Measurements from ENCODE around the gene RPL28.

Gene RPL28

GRCh38 chr19:55362990-55363716 is 22.6 kb upstream of the RPL28 start, which contains the start of gene GARIN5B:
Gene GARIN5B, minus strand, starts transcription at chr19:55363260. Its CDS starts 194 bp downstream, at chr19:55363066.
- no peak for DNase-seq
- H3K36me3 ChIP-seq (ENCODE audit: insufficient read depth, low read length) = no peaks in the 10 kb centered on the region
- no peaks in the 10 kb centered on the region for H3K9me3 ChIP-seq (ENCODE audit: insufficient read depth, low read length, severe bottlenecking)
- no peak within 1 kb of the TSS for H3K4me2 ChIP-seq (ENCODE audit: insufficient read depth, low read length)
- H4K20me1 ChIP-seq (ENCODE audit: insufficient read depth, low read length) = no peaks in the 10 kb centered on the region
- H3K27ac ChIP-seq (ENCODE audit: low read length) = no peak within 1 kb of the TSS
- no peak within 1 kb of the TSS for H3K9ac ChIP-seq (ENCODE audit: low read depth, low read length)
- no peaks in the 10 kb centered on the region for H3K27me3 ChIP-seq (ENCODE audit: insufficient read depth, low read length, poor library complexity)
- no peaks in the 10 kb centered on the region for H3K4me1 ChIP-seq (ENCODE audit: insufficient read depth, low read length)
- no peak within 1 kb of the TSS for H2AFZ ChIP-seq (ENCODE audit: low read depth, low read length)
- TF ChIP-seq EZH2 (IDR thresholded peaks at IDR 0.05; ENCODE audit: borderline replicate concordance, low read depth, low read length, severe bottlenecking) = no peak
- no peaks in the 10 kb centered on the region for H3K79me2 ChIP-seq (ENCODE audit: insufficient read depth, low read length)
- ATAC-seq (ENCODE audit: insufficient read depth, low read depth) = no peak
- H3K4me3 ChIP-seq (ENCODE audit: low read depth in 1 of 2, low read length in 2 of 2) = no peak within 1 kb of the TSS

- H3K4me1 ChIP-seq (ENCODE audit: insufficient read depth, low read length) = no peaks in the 10 kb centered on the region
- no peak overlapping the region for H3K4me3 ChIP-seq (ENCODE audit: low read depth in 1 of 2, low read length in 2 of 2)
- H3K36me3 ChIP-seq (ENCODE audit: insufficient read depth, low read length) = no peaks in the 10 kb centered on the region
- H2AFZ ChIP-seq (ENCODE audit: low read depth, low read length) = no peak overlapping the region
- no peaks in the 10 kb centered on the region for H4K20me1 ChIP-seq (ENCODE audit: insufficient read depth, low read length)
- ATAC-seq (ENCODE audit: insufficient read depth, low read depth) (no peak), DNase-seq (no peak)
- TF ChIP-seq CTCF (IDR thresholded peaks at IDR 0.05; ENCODE audit: borderline replicate concordance, extremely low read depth, low read length, poor library complexity, severe bottlenecking) (no peak), EZH2 (IDR thresholded peaks at IDR 0.05; ENCODE audit: borderline replicate concordance, low read depth, low read length, severe bottlenecking) (no peak)
- H3K79me2 ChIP-seq (ENCODE audit: insufficient read depth, low read length) = no peaks in the 10 kb centered on the region
- no peak overlapping the region for H3K27ac ChIP-seq (ENCODE audit: low read length)
- H3K9me3 ChIP-seq (ENCODE audit: insufficient read depth, low read length, severe bottlenecking) = no peaks in the 10 kb centered on the region
- H3K4me2 ChIP-seq (ENCODE audit: insufficient read depth, low read length) = no peak overlapping the region
- no peak overlapping the region for H3K9ac ChIP-seq (ENCODE audit: low read depth, low read length)
- no peaks in the 10 kb centered on the region for H3K27me3 ChIP-seq (ENCODE audit: insufficient read depth, low read length, poor library complexity)
Observed at GRCh38 chr19:55365245-55365644, 20.5 kb upstream of the RPL28 start.

GRCh38 chr19:55365964-55366363 is 19.8 kb upstream of the RPL28 start:
- H2AFZ ChIP-seq (ENCODE audit: low read depth, low read length) = no peak overlapping the region
- ATAC-seq (ENCODE audit: insufficient read depth, low read depth) = no peak
- DNase-seq = no peak

More at GRCh38 chr19:55365964-55366363, 19.8 kb upstream of the RPL28 start:
- Histone ChIP-seq H3K36me3 (ENCODE audit: insufficient read depth, low read length) (no peaks in the 10 kb centered on the region), H3K4me1 (ENCODE audit: insufficient read depth, low read length) (no peaks in the 10 kb centered on the region), H3K9me3 (ENCODE audit: insufficient read depth, low read length, severe bottlenecking) (no peaks in the 10 kb centered on the region), H3K27ac (ENCODE audit: low read length) (no peak overlapping the region), H3K4me3 (ENCODE audit: low read depth in 1 of 2, low read length in 2 of 2) (no peak overlapping the region), H3K79me2 (ENCODE audit: insufficient read depth, low read length) (no peaks in the 10 kb centered on the region), H4K20me1 (ENCODE audit: insufficient read depth, low read length) (no peaks in the 10 kb centered on the region), H3K9ac (ENCODE audit: low read depth, low read length) (no peak overlapping the region), H3K4me2 (ENCODE audit: insufficient read depth, low read length) (no peak overlapping the region), H3K27me3 (ENCODE audit: insufficient read depth, low read length, poor library complexity) (no peaks in the 10 kb centered on the region)
- TF ChIP-seq EZH2 (IDR thresholded peaks at IDR 0.05; ENCODE audit: borderline replicate concordance, low read depth, low read length, severe bottlenecking) (no peak), CTCF (IDR thresholded peaks at IDR 0.05; ENCODE audit: borderline replicate concordance, extremely low read depth, low read length, poor library complexity, severe bottlenecking) (no peak)
